HepG2 (cell line): Measurements from ENCODE around the gene IKZF4.

Experiments
- ASH2L ChIP-seq: fragments of 300-600, 200-600 bp; sonication (generic); IDR thresholded peaks from 2 replicates; pipeline ENCODE4 v1.7.0; 2017; ENCODE audit warnings: low read depth, mild to moderate bottlenecking, moderate library complexity, mixed read lengths, low read length; ENCODE audit not compliant: insufficient read length
- CCAR2 ChIP-seq: fragments of 200-400 bp; formaldehyde crosslinking; optimal IDR thresholded peaks from 2 replicates; pipeline ENCODE3; 2018; ENCODE audit warnings: low read depth, mild to moderate bottlenecking, low read length, moderate library complexity
- CERS6 ChIP-seq: sonication (generic); formaldehyde crosslinking; IDR thresholded peaks from 2 replicates; pipeline ENCODE4 v1.5.0; 2020; ENCODE audit warnings: missing genetic modification reagents
- CTCF ChIP-seq: sonication (generic); formaldehyde crosslinking; IDR thresholded peaks from 2 replicates; pipeline ENCODE4 v1.5.0; 2020; ENCODE audit warnings: mild to moderate bottlenecking, missing genetic modification reagents, moderate library complexity
- EZH2 ChIP-seq: conservative IDR thresholded peaks from 2 replicates; pipeline ENCODE4 v1.6.1; 2012; ENCODE audit warnings: mild to moderate bottlenecking, low read depth, low read length, moderate library complexity
- MAFK ChIP-seq, 2 experiments: IDR thresholded peaks in 1 of 2; conservative IDR thresholded peaks in 1 of 2; 2 replicates each; pipeline ENCODE4 v1.6.1; 2011; ENCODE audit warnings: improper control_type of control experiment in 2 of 2, low read length in 2 of 2
- NFIC ChIP-seq: IDR thresholded peaks from 2 replicates; pipeline ENCODE4 v1.6.1; 2012; ENCODE audit warnings: mild to moderate bottlenecking, low read length, inconsistent platforms
- ZNF274 ChIP-seq: sonication (generic); formaldehyde crosslinking; IDR thresholded peaks from 2 replicates; pipeline ENCODE4 v1.5.1; 2020; ENCODE audit warnings: mild to moderate bottlenecking, missing genetic modification reagents
- ZNF614 ChIP-seq: IDR thresholded peaks from 2 replicates; pipeline ENCODE4 v1.6.1; 2018; ENCODE audit warnings: missing biosample characterization, missing genetic modification reagents, inconsistent platforms, borderline replicate concordance
- ZNF883 ChIP-seq: sonication (generic); formaldehyde crosslinking; IDR thresholded peaks from 2 replicates; pipeline ENCODE4 v1.5.1; 2020; ENCODE audit warnings: mild to moderate bottlenecking, missing genetic modification reagents; ENCODE audit errors: not compliant biosample characterization

- TF ChIP-seq ZNF614 (no peak), CTCF (CRISPR knock-in tag) (no peak), MAFK (conservative IDR thresholded peaks at IDR 0.05 in 1 of 2, IDR thresholded peaks at IDR 0.05 in 1 of 2; ENCODE audit: low read length in 2 of 2) (no peak), CERS6 (CRISPR knock-in tag) (no peak), NFIC (no peak), ZNF274 (CRISPR knock-in tag) (no peak), ZNF883 (CRISPR knock-in tag) (no peak), CCAR2 (no peak), EZH2 (no peak), ASH2L (no peak)
Observed at GRCh38 chr12:56078427-56078826, 57.6 kb downstream of the IKZF4 start.
